Measurements from ENCODE around the gene IMPDH1. TPM values are rescaled to one million over a fixed set of nuclear protein-coding genes. Genes with fewer than 3 reads are reported as not detected.
A peak's percentile ranks its signal among the peaks of the same experiment; 100 is the strongest.

Gene IMPDH1
- total RNA-seq (2013; cell fraction: nucleolus; rRNA removed) = 38.3 and 43.9 TPM in 2 replicates
- 48.4 and 51.7 TPM in 2 replicates for total RNA-seq (2014; rRNA removed)
- 27.7 and 31.4 TPM in 2 replicates for total RNA-seq (2014; rRNA removed; fragmentation: Illumina TruSeq; extraction: Trizol)
- 56.0 and 61.3 TPM in 2 replicates for total RNA-seq (2021)
- 8.8 TPM for polyA plus RNA-seq (2011; ENCODE audit: low read depth)
- 18.5 and 34.8 TPM in 2 replicates for polyA plus RNA-seq (2011; rRNA removed)
- 34.6 and 42.3 TPM in 2 replicates for polyA plus RNA-seq (2011; cell fraction: cytosol; rRNA removed)
- 84.6 and 84.9 TPM in 2 replicates for polyA plus RNA-seq (2011; cell fraction: nucleus; rRNA removed)
- 24.1 and 28.3 TPM in 2 replicates for polyA plus RNA-seq (2012)
- 10.5 and 24.0 TPM in 2 replicates for polyA plus RNA-seq (2014; fragmentation: Illumina TruSeq; extraction: Trizol)
- 1 to 10 TPM in 1 of 2 experiments, under 1 TPM in 1; 0.50 to 1.5 TPM for polyA plus RNA-seq (2014; fragmentation: Nextera tagmentation; extraction: Ambion mirVana)
- polyA plus RNA-seq (2014; rRNA removed) = 50.8 and 55.9 TPM in 2 replicates
- 10 to 100 TPM; 48.7 to 58.3 TPM for polyA plus RNA-seq (2016; fragmentation: Nextera tagmentation; extraction: Ambion mirVana)
- 28.6 and 35.3 TPM in 2 replicates for polyA minus RNA-seq (2011; rRNA and poly(A)+ RNA removed)
- polyA minus RNA-seq (2011; cell fraction: cytosol; rRNA and poly(A)+ RNA removed) = 19.9 and 22.7 TPM in 2 replicates
- 20.3 and 40.6 TPM in 2 replicates for polyA minus RNA-seq (2011; cell fraction: nucleus; rRNA and poly(A)+ RNA removed)
- Bru-seq, nascent RNA = percentile 64 among the genes with signal in this experiment
- BruChase-seq, experiment 1, labeled RNA remaining after a 6-hour chase = percentile 59 among the genes with signal in this experiment
- BruChase-seq, experiment 2, labeled RNA remaining after a 2-hour chase = percentile 57 among the genes with signal in this experiment
- long read RNA-seq, experiment 1, partial matches to known transcripts = 38 of 49 reads
- long read RNA-seq, experiment 1, other reads (novel, unspliced or antisense) = 9 of 49 reads
- long read RNA-seq, experiment 2, partial matches to known transcripts = 2 of 4 reads
- long read RNA-seq, experiment 2, other reads (novel, unspliced or antisense) = 2 of 4 reads

- ChIA-PET POLR2A (interaction anchor here (1.6 to 1.7 kb wide), 2 partner anchors 44 to 46 kb away, joined by 5 to 7 read pairs; partner anchors contain the start of gene HILPDA), SMC1A (ENCODE audit: uncharacterized antibody, unreplicated experiment) (interaction anchor here (1.1 kb wide), 1 partner anchor 52 kb away, joined by 3 read pairs; no protein-coding TSS in a partner anchor), RAD21 (ENCODE audit: unreplicated experiment) (interaction anchor here (1.5 to 4.9 kb wide), 3 partner anchors 10 to 50 kb away, joined by 3 to 23 read pairs (median 6); no protein-coding TSS in a partner anchor), CTCF (interaction anchor here (0.9 to 23.9 kb wide), 5 partner anchors 11 to 50 kb away, joined by 4 to 458 read pairs (median 4); no protein-coding TSS in a partner anchor)
- peak within 1 kb of the TSS; percentile 90 for H3K4me3 ChIP-seq
- no peaks in the 10 kb centered on the region for H3K36me3 ChIP-seq (ENCODE audit: control insufficient read depth in 2 of 2, insufficient read depth in 2 of 2, low read length in 1 of 2)
- H3K9me3 ChIP-seq (replicated peaks; ENCODE audit: control insufficient read depth, insufficient read depth, low read length) = no peaks in the 10 kb centered on the region
- WGBS (ENCODE audit: insufficient coverage, insufficient replicate concordance, low lambda C conversion rate, missing lambda C conversion rate) = 1% methylated on average over 58 of the region's 87 CpGs
- intact Hi-C loops (cut with micrococcal nuclease; ENCODE audit: unreplicated experiment) = no loop called here
- FAIRE-seq (peak; percentile 18), DNase-seq (ENCODE audit: low read depth, low spot score) (no peak), ATAC-seq (peak; percentile 90)
- H3K4me1 ChIP-seq (ENCODE audit: control insufficient read depth, insufficient read depth, low read length) = peaks cover 8% of the 10 kb centered on the region
- in situ Hi-C loops (cut with MboI) = no loop called here
- H3K79me2 ChIP-seq (ENCODE audit: control insufficient read depth, insufficient read depth, low read length) = peaks cover 6% of the 10 kb centered on the region
- peak within 1 kb of the TSS; percentile 47 for H3K9ac ChIP-seq (ENCODE audit: control insufficient read depth, insufficient read depth, low read length)
- H2AFZ ChIP-seq (ENCODE audit: control insufficient read depth, low read depth, low read length) = peak within 1 kb of the TSS; percentile 99
- no peak within 1 kb of the TSS for H3K27ac ChIP-seq (ENCODE audit: control insufficient read depth, insufficient read depth)
- no TSS peak for BruUV-seq (replicated peaks)
- no peaks in the 10 kb centered on the region; a peak in 1 of 4 replicates for H3K27me3 ChIP-seq (replicated peaks in 1 of 2; ENCODE audit: control insufficient read depth in 2 of 2, insufficient read depth in 2 of 2, low read length in 1 of 2)
- no peaks in the 10 kb centered on the region for H4K20me1 ChIP-seq (ENCODE audit: control insufficient read depth, insufficient read depth)
- H3K4me2 ChIP-seq (ENCODE audit: control insufficient read depth, insufficient read depth) = peak within 1 kb of the TSS; percentile 100
- peak; percentile 77 for TF ChIP-seq IKZF1 (conservative IDR thresholded peaks at IDR 0.05)
- TF ChIP-seq E4F1 (IDR thresholded peaks at IDR 0.05; ENCODE audit: borderline replicate concordance, partially characterized antibody) = no peak
- TF ChIP-seq RB1 (IDR thresholded peaks at IDR 0.05; ENCODE audit: borderline replicate concordance) = 0 out of 2 replicates have a peak, but pooled peaks have one; percentile 16
- 0 out of 2 replicates have a peak, but pooled peaks have one; percentile 19 for TF ChIP-seq TAF1 (IDR thresholded peaks at IDR 0.05; ENCODE audit: borderline replicate concordance, low read depth, low read length)
- TF ChIP-seq ZNF274 (IDR thresholded peaks at IDR 0.05; ENCODE audit: insufficient read depth, insufficient read length) = no peak
- 0 out of 2 replicates have a peak, but pooled peaks have one; percentile 21 for TF ChIP-seq NBN (IDR thresholded peaks at IDR 0.05)
- no peak for TF ChIP-seq JUND (IDR thresholded peaks at IDR 0.05; ENCODE audit: low read depth, low read length)
- peak in 1 of 2 experiments; percentile 79; a peak in 2 of 4 replicates for TF ChIP-seq BHLHE40 (IDR thresholded peaks at IDR 0.05; ENCODE audit: borderline replicate concordance in 1 of 2, low read depth in 2 of 2, low read length in 1 of 2)
- TF ChIP-seq POLR2A (IDR thresholded peaks at IDR 0.05; ENCODE audit: low read depth, low read length) = peak; percentile 68
- 0 out of 2 replicates have a peak, but pooled peaks have one; percentile 44 for TF ChIP-seq MLLT1 (IDR thresholded peaks at IDR 0.05)
- TF ChIP-seq IKZF2 (IDR thresholded peaks at IDR 0.05) = peak in 1 of 2 experiments; percentile 30; a peak in 1 of 4 replicates
- no peak for TF ChIP-seq E2F4 (IDR thresholded peaks at IDR 0.05; ENCODE audit: low read depth, low read length)
- peak; percentile 87 for TF ChIP-seq LARP7 (IDR thresholded peaks at IDR 0.05)
These were observed at the start of gene IMPDH1 for GRCh38 chr7:128409596-128410450. Gene IMPDH1 (minus strand): TSS chr7:128409982. CDS start chr7:128409901, 81 bp downstream.

All from GM12878 (cell line).